ENCODE results near the gene CDC42EP2. TPM values are rescaled to one million over a fixed set of nuclear protein-coding genes. Genes with fewer than 3 reads are reported as not detected.

The CDC42EP2 gene
- total and polyA plus RNA-seq, 2 of the 13 experiments (the other 11 are each of a cell fraction or from before 2014, with no cell fraction given), result 2.3 to 7.1 TPM

GRCh38 chr11:65304110-65304509 is 10.6 kb upstream of the CDC42EP2 start:
- WGBS (ENCODE audit: low lambda C conversion rate), result 97% methylated on average over 4 of the region's 4 CpGs
- Histone ChIP-seq H3K9me3 (ENCODE audit: low read length) (no peaks in the 10 kb centered on the region), H3K79me2 (ENCODE audit: insufficient read depth, low read length) (no peaks in the 10 kb centered on the region), H2AFZ (ENCODE audit: low read length) (no peak overlapping the region), H3K4me1 (ENCODE audit: insufficient read depth, low read length) (peaks cover 67% of the 10 kb centered on the region), H3K9ac (ENCODE audit: insufficient read depth, low read depth, low read length) (no peak overlapping the region), H3K27me3 (ENCODE audit: control insufficient read depth in 1 of 2, insufficient read depth in 2 of 2, low read length in 2 of 2) (no peaks in the 10 kb centered on the region), H3K4me3 (replicated peaks in 1 of 3; ENCODE audit: insufficient read depth in 1 of 3, low read depth in 2 of 3, low read length in 3 of 3) (no peak overlapping the region), H3K36me3 (replicated peaks in 1 of 2; ENCODE audit: control insufficient read depth in 1 of 2, insufficient read depth in 2 of 2, low read length in 2 of 2) (peaks cover 0 to 2% of the 10 kb centered on the region in 2 experiments; a peak in 1 of 5 replicates), H3K4me2 (ENCODE audit: low read depth, low read length) (no peak overlapping the region), H4K20me1 (ENCODE audit: insufficient read depth, low read length) (no peaks in the 10 kb centered on the region), H3K27ac (ENCODE audit: extremely low read length, insufficient read depth, low read length) (no peak overlapping the region)
- in situ Hi-C loops (cut with HindIII; ENCODE audit: extremely low pct_ligation_motif_present, low pct_unique_long_range_greater_than_20kb), result no loop called here
- FAIRE-seq, result no peak
- intact Hi-C loops (cut with micrococcal nuclease; ENCODE audit: unreplicated experiment), result no loop called here
- POLR2A ChIA-PET, result interaction anchor here (1.0 to 4.3 kb wide), 3 partner anchors 11 to 12 kb away, joined by 4 to 61 read pairs (median 23); partner anchors contain the start of gene CDC42EP2
- CTCF ChIA-PET (ENCODE audit: low intra/inter-chr PET ratio, low total read pairs), result no interaction called here
- no TSS peak for BruUV-seq (replicated peaks)
- no peak for DNase-seq (ENCODE audit: low spot score)
- ATAC-seq, result no peak
- no peak for TF ChIP-seq SRSF9 (IDR thresholded peaks at IDR 0.05; ENCODE audit: borderline replicate concordance, insufficient read depth, low read depth, low read length, poor library complexity, severe bottlenecking)
- TF ChIP-seq RNF219 (CRISPR knock-in tag; IDR thresholded peaks at IDR 0.05), result no peak
- no peak for TF ChIP-seq NR2C2 (CRISPR knock-in tag; IDR thresholded peaks at IDR 0.05; ENCODE audit: borderline replicate concordance)
- no peak for TF ChIP-seq ZBTB4 (CRISPR knock-in tag; IDR thresholded peaks at IDR 0.05; ENCODE audit: borderline replicate concordance)
- TF ChIP-seq ZFP62 (CRISPR knock-in tag; IDR thresholded peaks at IDR 0.05), result no peak
- TF ChIP-seq ZNF781 (CRISPR knock-in tag; IDR thresholded peaks at IDR 0.05; ENCODE audit: borderline replicate concordance, not compliant biosample characterization), result no peak
- TF ChIP-seq THAP7 (CRISPR knock-in tag; IDR thresholded peaks at IDR 0.05), result no peak
- no peak for TF ChIP-seq ATF7-NPFF (CRISPR knock-in tag; IDR thresholded peaks at IDR 0.05; ENCODE audit: low read depth)
- TF ChIP-seq RARA (CRISPR knock-in tag; IDR thresholded peaks at IDR 0.05), result no peak
- no peak for TF ChIP-seq NONO (IDR thresholded peaks at IDR 0.05)
- TF ChIP-seq NONO (CRISPR knock-in tag; conservative IDR thresholded peaks at IDR 0.05), result no peak
- TF ChIP-seq PRDM10 (CRISPR knock-in tag; IDR thresholded peaks at IDR 0.05; ENCODE audit: low read depth), result no peak
- TF ChIP-seq PREB (CRISPR knock-in tag; IDR thresholded peaks at IDR 0.05), result no peak
